Memory B cell (primary cell): Measurements from ENCODE around the gene TUBA3E.
"Not testable (repeated sequence)": the region's sequence is repeated elsewhere in the genome, so short reads cannot be mapped to it uniquely, and the experiment has no call there.

ENCODE experiments used
- ATAC-seq: fragments of 150-1000 bp; cut with Tn5 transposase; 2 replicates; pipeline ENCODE4 v1.10.0; 2021; ENCODE audit warnings: low read depth, mild to moderate bottlenecking, moderate library complexity
- DNase-seq, 2 donors: peaks; one replicate each; pipeline ENCODE4 v3.0.0; 2022; ENCODE audit warnings: low spot score in 2 of 2
- H3K27ac Mint-ChIP-seq: one replicate; pipeline ENCODE4 v1.8.0; 2022; ENCODE audit warnings: mild to moderate bottlenecking, moderate library complexity, mixed read lengths
- H3K27me3 Mint-ChIP-seq: one replicate; pipeline ENCODE4 v1.8.0; 2022; ENCODE audit warnings: mixed read lengths
- H3K36me3 Mint-ChIP-seq: one replicate; pipeline ENCODE4 v1.8.0; 2022; ENCODE audit warnings: mild to moderate bottlenecking, mixed read lengths
- H3K4me1 Mint-ChIP-seq: one replicate; pipeline ENCODE4 v1.8.0; 2022; ENCODE audit warnings: mixed read lengths
- H3K4me3 Mint-ChIP-seq: one replicate; pipeline ENCODE4 v1.8.0; 2022; ENCODE audit warnings: mild to moderate bottlenecking, moderate library complexity, mixed read lengths
- H3K9me3 Mint-ChIP-seq: one replicate; pipeline ENCODE4 v1.8.0; 2022; ENCODE audit warnings: mixed read lengths

TUBA3E gene

DNA sequence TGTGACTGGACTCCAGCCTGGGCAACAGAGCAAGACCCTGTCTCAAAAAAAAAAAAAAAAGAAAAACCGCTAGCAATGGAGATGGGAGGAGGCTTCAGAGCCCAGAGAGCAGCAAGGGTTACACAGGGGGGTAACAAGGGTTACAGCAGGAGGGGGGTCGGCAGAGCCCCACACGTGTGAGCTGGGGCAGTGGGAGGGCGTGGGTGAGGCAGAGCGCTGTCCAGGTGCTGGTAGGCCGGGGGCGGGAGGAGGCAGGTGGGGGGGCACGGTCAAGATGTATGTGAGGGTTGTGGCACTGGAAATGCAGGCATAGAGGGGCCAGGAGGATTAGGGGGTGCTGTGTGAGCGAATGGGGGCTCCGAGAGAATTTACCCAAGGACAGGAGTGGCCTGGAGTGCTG, 12.8 kb downstream of the TUBA3E start:
- Mint-ChIP-seq H3K27ac (peak overlapping the region; percentile 38), H3K4me1 (peaks cover 4% of the 10 kb centered on the region), H3K27me3 (no peaks in the 10 kb centered on the region), H3K36me3 (no peaks in the 10 kb centered on the region), H3K4me3 (no peak overlapping the region), H3K9me3 (no peaks in the 10 kb centered on the region)
- DNase-seq, result no peak
- no peak for ATAC-seq

- Mint-ChIP-seq H3K9me3 (no peaks in the 10 kb centered on the region), H3K36me3 (no peaks in the 10 kb centered on the region), H3K27me3 (no peaks in the 10 kb centered on the region), H3K27ac (peak overlapping the region; percentile 40), H3K4me1 (peaks cover 4% of the 10 kb centered on the region), H3K4me3 (peak overlapping the region; percentile 81)
- DNase-seq (no peak), ATAC-seq (no peak)
These were observed 14.5 kb downstream of the TUBA3E start for GRCh38 chr2:130183512-130184373.

DNA sequence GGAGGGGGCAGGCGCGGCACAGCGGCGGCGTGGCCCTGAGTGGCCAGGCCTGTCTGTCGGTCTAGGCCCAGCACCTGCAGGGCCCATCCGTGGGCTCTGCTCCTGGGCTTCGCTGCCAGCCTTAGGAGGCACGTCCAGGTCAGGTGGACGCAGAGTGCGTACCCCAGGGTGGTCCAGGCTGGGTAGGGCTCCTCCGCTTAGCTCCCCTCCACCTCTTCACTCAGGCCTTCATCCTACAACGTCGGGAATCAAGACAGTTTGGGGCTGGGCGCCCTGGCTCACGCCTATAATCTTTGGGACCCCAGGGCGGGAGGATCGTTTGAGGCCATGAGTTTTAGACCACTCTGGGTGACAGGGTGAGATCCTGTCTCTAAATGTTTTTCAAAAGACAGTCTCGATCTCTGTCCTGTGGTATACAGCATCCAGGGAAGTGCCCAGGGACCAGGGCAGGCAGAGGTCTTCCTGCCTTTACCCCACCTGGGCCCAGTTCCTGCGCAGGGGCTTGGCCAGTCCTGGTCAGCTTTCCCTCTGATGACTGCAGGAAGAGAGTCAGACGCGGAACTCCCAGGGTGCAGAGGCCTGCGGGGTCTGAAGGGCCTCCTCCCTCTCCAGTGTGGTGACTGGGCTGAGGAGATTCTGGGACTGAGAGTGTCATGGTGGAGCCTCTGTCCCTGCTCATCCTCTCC, 15.3 kb downstream of the TUBA3E start:
- ATAC-seq, H3K9me3 Mint-ChIP-seq, H3K27ac Mint-ChIP-seq, H3K27me3 Mint-ChIP-seq, H3K4me1 Mint-ChIP-seq, DNase-seq, H3K36me3 Mint-ChIP-seq: not testable (repeated sequence)
- peak overlapping the region; percentile 81 for H3K4me3 Mint-ChIP-seq

GRCh38 chr2:130181880-130182682, 16.2 kb downstream of the TUBA3E start, which contains the start of gene MZT2B:
TSS of gene MZT2B (plus strand) at chr2:130182262. CDS start at chr2:130182283, 21 bp downstream.
- Mint-ChIP-seq H3K27ac (peak within 1 kb of the TSS; percentile 95), H3K4me3 (peak within 1 kb of the TSS; percentile 90)
- ATAC-seq, result peak; percentile 78
- not testable (repeated sequence) for H3K4me1 Mint-ChIP-seq, H3K27me3 Mint-ChIP-seq, H3K36me3 Mint-ChIP-seq, H3K9me3 Mint-ChIP-seq
- peak; percentile 90 to 91 for DNase-seq

DNA sequence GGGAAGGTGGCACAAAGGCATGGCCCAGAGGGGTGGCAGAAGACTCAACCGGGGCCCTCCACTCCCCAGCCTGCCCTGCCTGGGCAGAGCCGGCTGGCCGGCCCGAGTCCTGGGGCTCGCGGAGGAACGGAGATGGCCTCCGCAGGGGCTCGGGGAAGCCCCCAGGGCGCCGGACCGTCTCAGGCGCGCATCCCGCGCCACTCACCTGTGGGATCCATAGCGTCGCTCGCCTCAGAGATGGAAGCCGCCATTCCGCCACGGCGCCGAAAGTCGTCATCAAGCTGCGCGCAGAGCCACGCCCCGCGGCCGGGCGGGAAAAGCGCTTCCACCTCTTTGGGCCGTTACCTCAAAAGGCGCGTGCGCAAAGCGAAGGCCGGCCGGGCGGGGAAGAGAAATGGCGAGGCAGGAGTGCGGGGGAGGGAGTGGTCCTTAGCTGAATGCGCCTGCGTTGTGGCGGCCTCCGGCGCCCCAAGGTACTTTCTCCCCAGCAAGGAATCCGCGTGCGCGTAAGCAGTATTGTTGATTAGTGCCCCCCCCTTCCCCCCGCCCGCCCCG, 16.8 kb downstream of the TUBA3E start, which contains the start of gene SMPD4:
SMPD4 (minus strand) TSS at position 278 of the 555 bp plus-strand sequence. CDS start 5,010 bp downstream, outside the sequence.
- Mint-ChIP-seq H3K27me3 (no peaks in the 10 kb centered on the region), H3K4me3 (peak within 1 kb of the TSS; percentile 90), H3K27ac (peak within 1 kb of the TSS; percentile 95), H3K4me1 (peaks cover 7% of the 10 kb centered on the region), H3K36me3 (no peaks in the 10 kb centered on the region), H3K9me3 (no peaks in the 10 kb centered on the region)
- ATAC-seq, result peak; percentile 77
- DNase-seq, result peak; percentile 97 to 98

GRCh38 chr2:130180404-130181324, 17.6 kb downstream of the TUBA3E start:
- not testable (repeated sequence) for ATAC-seq, H3K36me3 Mint-ChIP-seq, DNase-seq, H3K27me3 Mint-ChIP-seq, H3K9me3 Mint-ChIP-seq, H3K4me1 Mint-ChIP-seq
- Mint-ChIP-seq H3K4me3 (peak overlapping the region; percentile 90), H3K27ac (peak overlapping the region; percentile 95)

GRCh38 chr2:130174866-130175265, 23.4 kb downstream of the TUBA3E start:
- H3K9me3 Mint-ChIP-seq, ATAC-seq, DNase-seq, H3K4me1 Mint-ChIP-seq, H3K27ac Mint-ChIP-seq, H3K27me3 Mint-ChIP-seq, H3K4me3 Mint-ChIP-seq: not testable (repeated sequence)
- peaks cover 24% of the 10 kb centered on the region for H3K36me3 Mint-ChIP-seq

GRCh38 chr2:130169896-130170295, 28.3 kb downstream of the TUBA3E start:
- H3K9me3 Mint-ChIP-seq, result no peaks in the 10 kb centered on the region

DNA sequence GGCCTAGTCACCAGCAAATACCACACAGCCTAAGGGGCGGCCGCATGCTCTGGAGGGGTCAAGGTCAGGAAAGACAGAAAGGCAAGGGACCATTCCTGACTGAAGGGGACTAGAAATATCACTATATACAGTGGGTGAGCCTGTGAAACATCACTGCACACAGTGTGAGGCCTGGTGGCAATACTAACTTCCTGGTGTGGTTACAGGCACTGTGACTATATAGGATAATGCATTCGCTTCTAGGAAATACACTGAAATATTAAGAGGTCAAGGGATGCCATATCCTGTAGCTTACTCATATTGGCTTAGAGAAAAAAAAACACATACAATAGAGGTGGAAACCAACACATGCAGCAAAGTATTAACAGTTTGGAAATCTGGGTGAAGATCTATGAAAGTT, 29.1 kb downstream of the TUBA3E start:
- H3K4me3 Mint-ChIP-seq, H3K27ac Mint-ChIP-seq, ATAC-seq, H3K27me3 Mint-ChIP-seq, H3K9me3 Mint-ChIP-seq, H3K4me1 Mint-ChIP-seq, DNase-seq: not testable (repeated sequence)
- peaks cover 36% of the 10 kb centered on the region for H3K36me3 Mint-ChIP-seq

More at GRCh38 chr2:130169896-130170295, 28.3 kb downstream of the TUBA3E start:
- Mint-ChIP-seq H3K27ac (no peak overlapping the region), H3K4me1 (no peaks in the 10 kb centered on the region), H3K27me3 (no peaks in the 10 kb centered on the region), H3K36me3 (peaks cover 30% of the 10 kb centered on the region), H3K4me3 (no peak overlapping the region)
- no peak for DNase-seq
- ATAC-seq, result no peak

DNA sequence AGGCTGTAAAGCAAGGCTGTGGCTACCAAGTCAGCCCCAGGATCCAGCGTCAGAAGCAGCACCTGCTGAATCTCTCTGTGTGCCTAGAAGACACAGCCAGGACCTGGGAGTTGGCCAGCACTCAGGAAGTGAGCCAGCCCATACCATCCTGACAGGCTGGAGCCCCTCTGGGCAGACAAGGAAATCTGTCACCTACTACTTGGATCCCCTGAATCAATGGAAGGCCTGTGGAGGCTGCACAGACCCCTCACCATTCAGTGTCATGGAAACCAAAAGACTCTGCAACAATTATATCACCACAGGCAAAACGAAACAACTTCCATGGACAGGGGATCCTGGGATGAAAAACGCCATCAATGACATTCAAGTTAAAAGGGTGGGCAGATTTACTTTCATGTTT, 31.6 kb downstream of the TUBA3E start:
- not testable (repeated sequence) for H3K4me1 Mint-ChIP-seq, H3K9me3 Mint-ChIP-seq, H3K27me3 Mint-ChIP-seq, H3K4me3 Mint-ChIP-seq, DNase-seq, H3K27ac Mint-ChIP-seq, ATAC-seq
- peaks cover 33% of the 10 kb centered on the region for H3K36me3 Mint-ChIP-seq

- no peaks in the 10 kb centered on the region for H3K27me3 Mint-ChIP-seq
- H3K36me3 Mint-ChIP-seq, result peaks cover 32% of the 10 kb centered on the region
- DNase-seq (no peak), ATAC-seq (no peak)
- H3K27ac Mint-ChIP-seq, result no peak overlapping the region
- H3K4me3 Mint-ChIP-seq, result no peak overlapping the region
- peaks cover 2% of the 10 kb centered on the region for H3K4me1 Mint-ChIP-seq
- H3K9me3 Mint-ChIP-seq, result no peaks in the 10 kb centered on the region
These were observed 32.8 kb downstream of the TUBA3E start for GRCh38 chr2:130165293-130166016.

DNA sequence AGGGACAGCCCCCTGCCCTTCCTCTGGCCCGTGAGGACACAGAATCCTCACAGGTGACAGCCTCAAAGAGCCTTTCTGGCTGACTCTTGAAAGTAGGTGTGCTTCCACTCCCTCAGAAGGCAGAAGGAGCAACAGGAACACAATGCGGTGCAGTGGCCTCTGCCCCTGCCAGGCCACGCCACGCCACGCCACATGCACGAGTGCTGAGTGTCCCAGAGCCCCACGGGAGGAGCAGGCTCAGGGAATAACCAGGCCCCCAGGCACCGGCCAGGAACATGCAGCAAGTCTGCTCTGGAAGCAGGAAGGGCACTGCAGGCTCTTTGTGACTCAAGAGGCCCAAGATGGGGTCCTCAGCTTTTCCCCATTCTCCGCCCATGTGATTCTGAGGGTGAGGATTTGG, 35.3 kb downstream of the TUBA3E start:
- ATAC-seq (no peak), DNase-seq (no peak)
- Mint-ChIP-seq H3K4me1 (peaks cover 9% of the 10 kb centered on the region), H3K4me3 (no peak overlapping the region), H3K27ac (no peak overlapping the region), H3K36me3 (peaks cover 34% of the 10 kb centered on the region), H3K9me3 (no peaks in the 10 kb centered on the region), H3K27me3 (no peaks in the 10 kb centered on the region)
